MM.1S (cell line): ENCODE data around the gene CD209.

ENCODE experiments used
- EZH2phosphoT487 ChIP-seq: fragments of 300-600 bp; sonication (generic); IDR thresholded peaks from 2 replicates; pipeline ENCODE4 v1.6.1; 2018; ENCODE audit warnings: antibody characterized with exemption, low read length
- TF ChIP-seq, protein P1 (sequence below): fragments of 300-600 bp; sonication (generic); IDR thresholded peaks from 2 replicates; pipeline ENCODE4 v1.5.1; 2016; ENCODE audit warnings: antibody characterized with exemption, low read length, mixed read lengths

DNA sequence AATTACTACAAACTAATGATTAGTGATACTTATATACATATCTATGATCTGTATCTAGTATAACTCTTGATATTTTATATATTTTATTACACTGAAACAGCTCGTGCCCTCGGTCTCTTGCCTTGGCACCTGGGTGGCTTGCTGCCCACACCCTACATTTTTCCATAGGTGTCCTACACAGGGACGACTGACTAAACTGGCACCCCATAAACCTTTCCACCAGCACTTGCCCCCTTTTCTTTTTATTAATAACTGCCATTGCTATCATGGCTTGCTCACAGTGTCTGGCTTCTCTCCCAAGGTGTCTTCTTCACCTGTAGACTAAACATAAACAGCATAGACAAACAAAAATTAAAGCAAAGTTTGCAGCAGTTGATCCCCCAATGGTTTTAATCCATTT, 46.2 kb upstream of the CD209 start:
- TF ChIP-seq, protein P1, sequence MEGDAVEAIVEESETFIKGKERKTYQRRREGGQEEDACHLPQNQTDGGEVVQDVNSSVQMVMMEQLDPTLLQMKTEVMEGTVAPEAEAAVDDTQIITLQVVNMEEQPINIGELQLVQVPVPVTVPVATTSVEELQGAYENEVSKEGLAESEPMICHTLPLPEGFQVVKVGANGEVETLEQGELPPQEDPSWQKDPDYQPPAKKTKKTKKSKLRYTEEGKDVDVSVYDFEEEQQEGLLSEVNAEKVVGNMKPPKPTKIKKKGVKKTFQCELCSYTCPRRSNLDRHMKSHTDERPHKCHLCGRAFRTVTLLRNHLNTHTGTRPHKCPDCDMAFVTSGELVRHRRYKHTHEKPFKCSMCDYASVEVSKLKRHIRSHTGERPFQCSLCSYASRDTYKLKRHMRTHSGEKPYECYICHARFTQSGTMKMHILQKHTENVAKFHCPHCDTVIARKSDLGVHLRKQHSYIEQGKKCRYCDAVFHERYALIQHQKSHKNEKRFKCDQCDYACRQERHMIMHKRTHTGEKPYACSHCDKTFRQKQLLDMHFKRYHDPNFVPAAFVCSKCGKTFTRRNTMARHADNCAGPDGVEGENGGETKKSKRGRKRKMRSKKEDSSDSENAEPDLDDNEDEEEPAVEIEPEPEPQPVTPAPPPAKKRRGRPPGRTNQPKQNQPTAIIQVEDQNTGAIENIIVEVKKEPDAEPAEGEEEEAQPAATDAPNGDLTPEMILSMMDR = no peak
- no peak for TF ChIP-seq EZH2phosphoT487
